ENCODE data around the gene KMT5C. TPM values are rescaled to one million over a fixed set of nuclear protein-coding genes. Genes with fewer than 3 reads are reported as not detected.
A peak's percentile ranks its signal among the peaks of the same experiment; 100 is the strongest.

Gene KMT5C
- total RNA-seq, 4 donors from 2014 or later: 27.8 to 80.8 (median 31.3) TPM

DNA sequence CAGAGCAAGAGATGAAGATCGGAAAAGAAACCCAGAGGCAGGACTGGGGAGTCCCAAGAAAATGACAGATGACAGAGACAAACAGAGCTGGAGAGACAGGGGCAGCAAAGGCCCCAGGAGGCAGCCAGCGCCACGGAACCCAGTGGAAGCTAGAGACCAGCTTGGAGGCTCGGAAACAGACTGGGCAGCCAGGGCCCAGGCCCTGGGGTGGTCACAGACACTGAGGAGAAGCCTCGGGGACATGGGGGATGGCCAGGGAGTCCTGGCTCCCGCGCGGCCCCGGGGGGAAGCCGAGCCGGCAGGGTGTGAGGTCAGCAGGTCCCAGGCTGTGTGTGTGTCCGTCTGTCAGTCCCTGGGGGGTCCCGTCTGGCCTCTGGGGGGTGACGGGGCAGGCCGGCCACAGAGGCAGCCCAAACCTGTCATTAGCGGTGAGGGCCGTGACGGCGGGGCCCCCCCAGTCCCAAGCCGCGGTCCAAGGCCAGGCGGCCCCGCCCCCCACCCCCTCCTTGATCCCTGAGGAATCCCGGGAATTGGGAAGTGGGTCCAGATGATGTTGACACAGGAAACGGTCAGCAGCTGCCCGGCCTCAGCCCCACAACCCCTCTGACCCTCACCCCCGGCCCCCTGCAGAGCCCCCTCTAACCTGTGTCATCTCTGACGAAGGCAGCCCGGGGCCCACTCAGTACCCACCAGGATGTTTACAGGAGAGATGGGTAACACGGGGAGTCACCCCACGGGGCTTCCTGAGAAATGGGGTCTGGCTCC lies 34.5 kb downstream of the KMT5C start:
- intact Hi-C loops (cut with DNase I; ENCODE audit: low total_unique reads) (loop anchor here (1.0 kb wide), 1 partner anchor 145 kb away; no protein-coding TSS in a partner anchor), in situ Hi-C loops (cut with MboI; ENCODE audit: low pct_ligation_motif_present in 1 of 4, low pct_unique_long_range_greater_than_20kb in 1 of 4, low sequenced_read_pairs in 3 of 4) (no loop called here)
- Histone ChIP-seq H3K36me3 (no peaks in the 10 kb centered on the region), H3K27me3 (peaks cover 74% of the 10 kb centered on the region), H3K9me3 (no peaks in the 10 kb centered on the region), H3K4me1 (peaks cover 2 to 29% (median 16%) of the 10 kb centered on the region in 4 donors), H3K4me3 (no peak overlapping the region), H3K27ac (peak overlapping the region in 1 of 4 donors; percentile 31)
- DNase-seq: no peak
- TF ChIP-seq EP300 (IDR thresholded peaks at IDR 0.05; ENCODE audit: low read depth): no peak
- no peak for TF ChIP-seq POLR2AphosphoS5 (IDR thresholded peaks at IDR 0.05)
- TF ChIP-seq, protein P1, sequence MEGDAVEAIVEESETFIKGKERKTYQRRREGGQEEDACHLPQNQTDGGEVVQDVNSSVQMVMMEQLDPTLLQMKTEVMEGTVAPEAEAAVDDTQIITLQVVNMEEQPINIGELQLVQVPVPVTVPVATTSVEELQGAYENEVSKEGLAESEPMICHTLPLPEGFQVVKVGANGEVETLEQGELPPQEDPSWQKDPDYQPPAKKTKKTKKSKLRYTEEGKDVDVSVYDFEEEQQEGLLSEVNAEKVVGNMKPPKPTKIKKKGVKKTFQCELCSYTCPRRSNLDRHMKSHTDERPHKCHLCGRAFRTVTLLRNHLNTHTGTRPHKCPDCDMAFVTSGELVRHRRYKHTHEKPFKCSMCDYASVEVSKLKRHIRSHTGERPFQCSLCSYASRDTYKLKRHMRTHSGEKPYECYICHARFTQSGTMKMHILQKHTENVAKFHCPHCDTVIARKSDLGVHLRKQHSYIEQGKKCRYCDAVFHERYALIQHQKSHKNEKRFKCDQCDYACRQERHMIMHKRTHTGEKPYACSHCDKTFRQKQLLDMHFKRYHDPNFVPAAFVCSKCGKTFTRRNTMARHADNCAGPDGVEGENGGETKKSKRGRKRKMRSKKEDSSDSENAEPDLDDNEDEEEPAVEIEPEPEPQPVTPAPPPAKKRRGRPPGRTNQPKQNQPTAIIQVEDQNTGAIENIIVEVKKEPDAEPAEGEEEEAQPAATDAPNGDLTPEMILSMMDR (IDR thresholded peaks at IDR 0.05): no peak
- no peak for TF ChIP-seq POLR2A (IDR thresholded peaks at IDR 0.05)
- WGBS, 2 donors (ENCODE audit: low coverage in 1 of 2): 8 to 26% methylated on average over 5 to 29 of the region's 31 CpGs

DNA sequence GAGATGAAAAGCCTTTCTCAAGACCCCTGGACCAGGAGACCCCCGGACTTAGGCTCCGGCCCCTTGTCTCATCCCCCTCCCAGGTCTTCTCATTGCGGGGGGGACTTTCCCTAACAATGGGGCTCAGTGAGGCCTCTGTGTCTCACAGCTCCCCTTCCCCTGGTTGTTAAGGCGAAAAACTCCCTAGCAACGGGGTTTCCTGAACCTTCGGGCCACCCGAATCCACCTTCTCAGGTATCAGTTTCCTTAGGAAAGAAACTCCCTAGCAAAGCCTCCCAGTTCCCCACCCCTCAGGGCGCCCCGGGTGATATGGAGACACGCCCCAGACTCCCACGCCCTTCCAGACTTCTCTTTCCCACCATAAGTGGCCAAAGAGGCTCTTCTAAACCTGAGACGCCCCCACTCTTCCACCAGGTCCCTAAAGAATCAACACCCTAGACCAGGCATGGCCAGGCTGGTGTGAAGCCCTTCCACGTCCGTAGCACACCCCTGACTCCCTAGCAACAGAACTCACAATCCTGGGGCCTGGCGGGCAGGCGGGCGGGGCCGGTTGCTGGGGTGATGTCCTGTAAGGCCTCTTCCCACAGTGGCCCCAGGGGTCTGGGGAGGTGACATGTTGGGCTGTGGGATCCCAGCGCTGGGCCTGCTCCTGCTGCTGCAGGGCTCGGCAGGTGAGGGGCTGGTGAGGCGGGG lies 36.7 kb downstream of the KMT5C start, which contains the start of gene TMEM190:
Gene TMEM190 (plus strand): TSS at position 586 of the 693 bp plus-strand sequence. CDS start 28 bp downstream, at position 614.
- TF ChIP-seq POLR2A (IDR thresholded peaks at IDR 0.05): no peak
- TF ChIP-seq, protein P1 (IDR thresholded peaks at IDR 0.05): no peak
- no peak for TF ChIP-seq POLR2AphosphoS5 (IDR thresholded peaks at IDR 0.05)
- TF ChIP-seq EP300 (IDR thresholded peaks at IDR 0.05; ENCODE audit: low read depth): no peak
- in situ Hi-C loops (cut with MboI; ENCODE audit: low pct_ligation_motif_present in 1 of 4, low pct_unique_long_range_greater_than_20kb in 1 of 4, low sequenced_read_pairs in 3 of 4) (loop anchor here in 1 of 4 donors (25.0 kb wide), 1 partner anchor 89 kb away; the partner anchor contains the start of genes BRSK1 and HSPBP1), intact Hi-C loops (cut with DNase I; ENCODE audit: low total_unique reads) (no loop called here)
- DNase-seq: no peak
- peaks cover 0 to 18% (median 7%) of the 10 kb centered on the region in 4 donors for H3K4me1 ChIP-seq
- WGBS, 2 donors (ENCODE audit: low coverage in 1 of 2): 32 to 41% methylated on average over 6 to 20 of the region's 21 CpGs
- H3K27ac ChIP-seq: no peak within 1 kb of the TSS
- no peaks in the 10 kb centered on the region for H3K9me3 ChIP-seq
- H3K4me3 ChIP-seq: no peak within 1 kb of the TSS
- H3K27me3 ChIP-seq: peaks cover 53% of the 10 kb centered on the region
- H3K36me3 ChIP-seq: no peaks in the 10 kb centered on the region

DNA sequence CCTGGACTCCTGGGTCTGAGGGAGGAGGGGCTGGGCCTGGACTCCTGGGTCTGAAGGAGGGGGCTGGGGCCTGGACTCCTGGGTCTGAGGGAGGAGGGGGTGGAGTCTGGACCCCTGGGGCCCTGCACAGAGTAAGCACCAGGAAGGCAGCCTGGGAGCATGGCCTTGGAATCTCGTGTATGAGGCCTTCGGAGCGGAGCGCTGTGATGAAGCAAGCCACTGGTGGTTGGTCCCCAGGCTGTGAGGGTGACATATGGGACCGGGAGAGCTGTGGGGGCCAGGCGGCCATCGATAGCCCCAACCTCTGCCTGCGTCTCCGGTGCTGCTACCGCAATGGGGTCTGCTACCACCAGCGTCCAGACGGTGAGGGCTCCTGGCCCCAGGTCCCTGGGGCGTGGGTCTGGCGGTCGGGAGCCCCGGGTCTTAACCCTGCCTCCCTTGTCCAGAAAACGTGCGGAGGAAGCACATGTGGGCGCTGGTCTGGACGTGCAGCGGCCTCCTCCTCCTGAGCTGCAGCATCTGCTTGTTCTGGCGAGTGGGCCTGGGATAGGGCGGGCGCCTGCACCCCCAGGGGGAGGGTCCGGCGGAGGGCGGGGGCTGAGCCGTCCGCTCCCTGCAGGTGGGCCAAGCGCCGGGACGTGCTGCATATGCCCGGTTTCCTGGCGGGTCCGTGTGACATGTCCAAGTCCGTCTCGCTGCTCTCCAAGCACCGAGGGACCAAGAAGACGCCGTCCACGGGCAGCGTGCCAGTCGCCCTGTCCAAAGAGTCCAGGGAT lies 37.9 kb downstream of the KMT5C start:
- Histone ChIP-seq H3K4me1 (peaks cover 0 to 19% (median 7%) of the 10 kb centered on the region in 4 donors), H3K27me3 (peaks cover 41% of the 10 kb centered on the region), H3K4me3 (no peak overlapping the region), H3K36me3 (no peaks in the 10 kb centered on the region), H3K27ac (no peak overlapping the region), H3K9me3 (no peaks in the 10 kb centered on the region)
- in situ Hi-C loops (cut with MboI; ENCODE audit: low pct_ligation_motif_present in 1 of 4, low pct_unique_long_range_greater_than_20kb in 1 of 4, low sequenced_read_pairs in 3 of 4) (loop anchor here in 1 of 4 donors (25.0 kb wide), 1 partner anchor 90 kb away; the partner anchor contains the start of genes BRSK1 and HSPBP1), intact Hi-C loops (cut with DNase I; ENCODE audit: low total_unique reads) (no loop called here)
- 48 to 70% methylated on average over 6 to 30 of the region's 43 CpGs for WGBS, 2 donors (ENCODE audit: low coverage in 1 of 2)
- no peak for TF ChIP-seq POLR2A (IDR thresholded peaks at IDR 0.05)
- TF ChIP-seq, protein P1 (IDR thresholded peaks at IDR 0.05): no peak
- TF ChIP-seq POLR2AphosphoS5 (IDR thresholded peaks at IDR 0.05): no peak
- no peak for TF ChIP-seq EP300 (IDR thresholded peaks at IDR 0.05; ENCODE audit: low read depth)
- no peak for DNase-seq
